Measurements from ENCODE around the gene DDR1. TPM values are rescaled to one million over a fixed set of nuclear protein-coding genes. Genes with fewer than 3 reads are reported as not detected.

Gene DDR1
- total RNA-seq, 1 experiment from 2014 or later = 258 TPM

DNA sequence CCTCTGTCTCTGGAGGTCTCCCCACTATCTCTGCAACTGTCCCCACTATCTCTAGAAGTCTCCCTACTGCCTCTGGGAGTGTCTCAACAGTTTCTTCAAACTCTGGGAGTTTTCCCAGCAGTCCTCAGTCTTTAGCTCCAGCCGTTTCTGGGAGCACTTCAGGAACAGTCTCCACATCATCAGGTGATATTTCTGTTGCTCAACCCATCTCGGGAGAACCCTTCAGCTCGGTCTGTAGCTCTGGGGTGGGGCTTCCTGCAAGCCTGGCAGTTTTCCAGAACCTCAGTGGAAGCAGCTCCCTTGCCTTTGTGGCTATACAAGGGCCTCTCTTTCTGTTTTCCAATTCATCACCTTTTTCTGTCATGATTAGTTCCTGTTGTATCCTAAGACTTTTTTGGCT is 50.7 kb downstream of the DDR1 start:
- no peak overlapping the region for H2AFZ ChIP-seq (ENCODE audit: low read length)
- peaks cover 2% of the 10 kb centered on the region; the same call in 1 of the 2 replicates for H3K4me1 ChIP-seq (ENCODE audit: insufficient read depth, low read length)
- no peaks in the 10 kb centered on the region for H3K79me2 ChIP-seq (ENCODE audit: insufficient read depth, low read length)
- no peak overlapping the region for H3K4me3 Mint-ChIP-seq
- H3K18ac ChIP-seq (ENCODE audit: insufficient read length, low read depth, low read length) = no peak overlapping the region
- H3K23ac ChIP-seq (ENCODE audit: insufficient read length, low read depth, low read length) = no peak overlapping the region
- H3K56ac ChIP-seq (ENCODE audit: insufficient read length, low read depth, low read length) = no peak overlapping the region
- no CpG with 5 or more reads among the region's 3 CpGs for WGBS (ENCODE audit: extremely low coverage, insufficient read length, low lambda C conversion rate)
- no peaks in the 10 kb centered on the region; the same call in 1 of the 2 replicates for H3K27me3 ChIP-seq (ENCODE audit: insufficient read depth, low read length)
- no peaks in the 10 kb centered on the region for H3K9me3 Mint-ChIP-seq
- H4K5ac ChIP-seq (ENCODE audit: insufficient read length, low read depth, low read length) = no peak overlapping the region
- no peak for DNase-seq
- H2BK12ac ChIP-seq (ENCODE audit: insufficient read length, low read depth, low read length) = no peak overlapping the region
- H2BK120ac ChIP-seq (ENCODE audit: low read depth, low read length, poor library complexity, severe bottlenecking) = no peak overlapping the region
- H3K27ac Mint-ChIP-seq = no peak overlapping the region
- no peaks in the 10 kb centered on the region for H3K9me3 ChIP-seq (ENCODE audit: control insufficient read depth, low read depth, low read length)
- no peaks in the 10 kb centered on the region for H3K36me3 Mint-ChIP-seq (ENCODE audit: insufficient read depth in 1 of 3, low read depth in 3 of 3)
- H4K91ac ChIP-seq (ENCODE audit: insufficient read length, low read depth, low read length) = no peak overlapping the region
- no peak overlapping the region for H3K14ac ChIP-seq (ENCODE audit: insufficient read depth, low read length)
- no peaks in the 10 kb centered on the region for H3K79me1 ChIP-seq (ENCODE audit: insufficient read depth, low read depth, low read length, poor library complexity, severe bottlenecking)
- no peak overlapping the region for H3K27ac ChIP-seq (ENCODE audit: insufficient read length, low read depth, low read length)
- H2AK5ac ChIP-seq (ENCODE audit: insufficient read length, low read length) = no peak overlapping the region
- no peak overlapping the region for H3K4me2 ChIP-seq (ENCODE audit: insufficient read depth, insufficient read length, low read length)
- no peak overlapping the region for H2BK5ac ChIP-seq (ENCODE audit: insufficient read length, low read length)
- no peaks in the 10 kb centered on the region for H3K23me2 ChIP-seq (ENCODE audit: insufficient read length, low read depth, low read length, poor library complexity, severe bottlenecking)
- peaks cover 13 to 32% of the 10 kb centered on the region in 2 experiments for H3K4me1 Mint-ChIP-seq
- no peak for TF ChIP-seq CTCF (conservative IDR thresholded peaks at IDR 0.05)
- peaks cover 6% of the 10 kb centered on the region for H3K27me3 Mint-ChIP-seq (ENCODE audit: low read depth)
- H3K9ac ChIP-seq (ENCODE audit: extremely low read depth, insufficient read length, low read length) = no peak overlapping the region
- H3K4ac ChIP-seq (ENCODE audit: low read depth, low read length) = no peak overlapping the region
- no peak overlapping the region for H4K8ac ChIP-seq (replicated peaks; ENCODE audit: insufficient read length, low read depth, low read length)
- H4K20me1 ChIP-seq (ENCODE audit: control insufficient read depth, insufficient read depth, insufficient read length) = no peaks in the 10 kb centered on the region
- H2BK15ac ChIP-seq (ENCODE audit: low read depth, low read length) = no peak overlapping the region
- H3T11ph ChIP-seq (ENCODE audit: low read length) = no peak overlapping the region
- no peak overlapping the region for H2BK20ac ChIP-seq (ENCODE audit: low read depth, low read length, poor library complexity, severe bottlenecking)

Data from H9 (cell line).